Measurements from ENCODE around the gene GNAZ. TPM values are rescaled to one million over a fixed set of nuclear protein-coding genes. Genes with fewer than 3 reads are reported as not detected.

GNAZ gene
- total and polyA plus RNA-seq, 11 donors = 1.1 to 13.9 (median 2.5) TPM

- intact Hi-C loops (cut with DNase I) = no loop called here
- Histone ChIP-seq H3K4me3 (no peak overlapping the region), H3K27ac (peak overlapping the region in 3 of 12 donors; percentile 3 to 70 (median 25)), H3K36me3 (no peaks in the 10 kb centered on the region), H3K4me1 (peaks cover 0 to 16% (median 0%) of the 10 kb centered on the region in 12 donors), H3K9me3 (no peaks in the 10 kb centered on the region), H3K27me3 (no peaks in the 10 kb centered on the region)
- DNase-seq = peak in 4 of 5 donors; percentile 29 to 79 (median 57)
- 48 to 68% (median 55%) methylated on average over 3 to 8 of the region's 8 CpGs for WGBS, 4 donors
- TF ChIP-seq POLR2A (IDR thresholded peaks at IDR 0.05) = no peak
- TF ChIP-seq CTCF (IDR thresholded peaks at IDR 0.05) = no peak
- peak; percentile 76 to 86 (median 82) for ATAC-seq
Measured at GRCh38 chr22:23106906-23107367, 36.6 kb downstream of the GNAZ start.

DNA sequence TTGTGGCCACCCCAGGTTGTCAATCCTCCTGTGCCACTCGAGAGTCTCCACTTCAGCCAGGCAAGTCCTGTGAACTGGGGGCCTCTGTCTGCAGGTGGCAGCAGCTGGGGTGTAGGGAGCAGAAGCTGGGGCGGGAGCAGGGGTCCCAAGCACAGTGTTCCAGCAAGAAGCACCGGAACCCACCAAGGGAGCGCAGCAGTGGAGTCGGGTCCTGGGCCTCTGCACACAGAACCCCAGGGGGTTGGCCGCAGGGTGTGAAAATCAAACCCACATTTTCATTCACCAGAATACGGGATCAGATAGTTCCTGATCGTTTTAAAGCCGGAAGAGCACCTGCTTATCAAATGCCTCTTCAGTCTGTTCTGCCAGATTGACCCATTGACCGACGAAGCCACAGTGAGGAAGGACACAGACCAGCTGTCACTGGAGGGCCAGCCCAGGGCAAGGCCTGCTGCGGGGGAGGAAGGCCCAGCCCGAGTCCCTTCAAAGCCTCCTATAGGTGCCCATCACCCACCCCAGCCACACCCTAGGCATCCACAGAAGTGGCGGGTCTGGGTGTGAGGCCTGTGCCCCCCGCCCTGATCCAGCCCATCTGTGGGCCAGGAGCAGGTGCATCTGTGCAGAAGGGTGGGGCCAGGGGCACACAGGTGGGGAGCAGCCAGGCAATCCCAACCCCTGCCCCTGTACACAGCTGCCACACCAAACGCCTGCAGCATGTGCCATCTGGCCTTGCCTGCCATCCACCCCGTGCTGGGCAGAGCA is 37.3 kb downstream of the GNAZ start:
- Histone ChIP-seq H3K4me1 (peaks cover 0 to 19% (median 1%) of the 10 kb centered on the region in 12 donors), H3K27me3 (no peaks in the 10 kb centered on the region), H3K9me3 (no peaks in the 10 kb centered on the region), H3K27ac (peak overlapping the region in 1 of 12 donors; percentile 70), H3K36me3 (no peaks in the 10 kb centered on the region), H3K4me3 (no peak overlapping the region)
- ATAC-seq (no peak), DNase-seq (no peak)
- intact Hi-C loops (cut with DNase I) = no loop called here
- TF ChIP-seq POLR2A (IDR thresholded peaks at IDR 0.05) (no peak), CTCF (IDR thresholded peaks at IDR 0.05) (no peak)
- WGBS, 4 donors = 89 to 93% (median 91%) methylated on average over 14 to 17 of the region's 17 CpGs

DNA sequence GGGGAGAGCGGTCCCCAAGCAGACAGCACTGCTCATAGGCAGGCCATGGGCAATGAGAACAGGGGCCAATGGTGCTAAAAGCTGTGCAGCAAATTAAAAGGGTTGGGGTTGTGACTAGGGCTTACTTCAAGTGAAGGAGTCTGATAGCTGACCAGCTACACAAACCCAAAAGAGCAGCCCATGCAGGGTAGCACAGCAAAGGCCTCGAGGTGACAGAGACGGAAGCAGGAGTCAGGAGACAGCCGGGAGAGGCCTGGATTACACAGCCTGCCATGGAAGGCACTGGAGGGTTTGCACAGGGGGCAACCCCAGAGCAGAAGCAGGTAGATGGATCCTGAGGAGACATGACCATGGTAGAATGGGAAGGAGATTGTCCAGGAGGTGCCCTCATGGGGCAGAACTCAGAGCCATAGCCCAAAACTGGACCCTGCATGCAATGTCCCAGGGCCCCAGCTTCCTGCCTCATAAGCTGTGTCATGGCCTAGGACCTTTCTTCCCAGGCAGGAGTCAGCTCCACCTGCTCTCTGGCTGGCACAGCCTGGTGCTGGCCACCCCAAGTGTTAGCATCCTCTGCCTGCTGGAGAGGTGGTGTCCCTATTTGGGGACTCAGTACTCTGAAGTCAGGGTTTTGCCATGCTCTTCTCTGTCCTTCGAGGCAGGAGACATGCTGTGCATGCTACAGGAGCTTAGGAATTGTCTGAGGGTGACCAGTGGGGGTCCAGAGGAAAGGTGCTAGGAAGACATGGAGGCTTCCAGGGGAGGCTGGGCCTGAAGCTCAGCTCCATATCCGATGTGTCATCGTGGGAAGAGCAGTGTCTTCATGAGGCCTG is 38.1 kb downstream of the GNAZ start:
- Histone ChIP-seq H3K4me1 (peaks cover 0 to 26% (median 8%) of the 10 kb centered on the region in 12 donors), H3K27ac (no peak overlapping the region), H3K4me3 (no peak overlapping the region), H3K36me3 (no peaks in the 10 kb centered on the region), H3K9me3 (no peaks in the 10 kb centered on the region), H3K27me3 (no peaks in the 10 kb centered on the region)
- intact Hi-C loops (cut with DNase I) = no loop called here
- WGBS, 4 donors = 90 to 96% (median 92%) methylated on average over 7 of the region's 7 CpGs
- ATAC-seq = no peak
- TF ChIP-seq CTCF (IDR thresholded peaks at IDR 0.05) (no peak), POLR2A (IDR thresholded peaks at IDR 0.05) (no peak)
- DNase-seq = no peak

DNA sequence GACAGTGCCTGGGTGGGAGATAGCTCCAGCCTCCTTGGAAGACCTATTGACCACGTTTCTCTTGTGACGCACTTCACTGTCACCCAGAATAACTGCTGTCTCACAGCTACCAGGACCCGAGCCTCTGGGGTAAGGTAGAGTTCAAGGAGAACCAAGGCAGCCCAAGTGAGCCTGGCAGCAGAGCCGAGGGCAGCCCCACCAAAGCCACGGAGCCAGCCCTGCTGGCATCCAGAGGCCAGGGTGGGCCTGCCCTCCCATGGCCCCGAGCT is 38.7 kb downstream of the GNAZ start:
- no peaks in the 10 kb centered on the region for H3K9me3 ChIP-seq
- no peak for ATAC-seq
- peaks cover 0 to 32% (median 11%) of the 10 kb centered on the region in 12 donors for H3K4me1 ChIP-seq
- intact Hi-C loops (cut with DNase I) = no loop called here
- H3K36me3 ChIP-seq = no peaks in the 10 kb centered on the region
- H3K27me3 ChIP-seq = no peaks in the 10 kb centered on the region
- no peak overlapping the region for H3K4me3 ChIP-seq
- TF ChIP-seq POLR2A (IDR thresholded peaks at IDR 0.05) = no peak
- TF ChIP-seq CTCF (IDR thresholded peaks at IDR 0.05) = no peak
- no peak for DNase-seq
- H3K27ac ChIP-seq = no peak overlapping the region
- WGBS, 4 donors = 90 to 96% (median 94%) methylated on average over 6 of the region's 6 CpGs
